NCI-H510A treated with DMSO at 0.1 percent for 48 hours (cell line): ENCODE measurements around the gene CNPY4.
A peak's percentile ranks its signal among the peaks of the same experiment; 100 is the strongest.

Experiments used
- DNase-seq: peaks from one replicate; lab custom pipeline; 2025; lab: John Stamatoyannopoulos, UW

CNPY4 gene

GRCh38 chr7:100091411-100092181 is 27.8 kb upstream of the CNPY4 start:
- no peak for DNase-seq

- no peak for DNase-seq
Measured at GRCh38 chr7:100093054-100093453, 26.4 kb upstream of the CNPY4 start.

- no peak for DNase-seq
Measured at GRCh38 chr7:100093498-100093897, 25.9 kb upstream of the CNPY4 start.

- DNase-seq, result no peak
Measured at GRCh38 chr7:100093925-100094486, 25.4 kb upstream of the CNPY4 start.

- no peak for DNase-seq
Measured at GRCh38 chr7:100095289-100095688, 24.1 kb upstream of the CNPY4 start.

GRCh38 chr7:100095704-100096103 is 23.7 kb upstream of the CNPY4 start:
- no peak for DNase-seq

GRCh38 chr7:100098913-100099312 is 20.5 kb upstream of the CNPY4 start:
- no peak for DNase-seq

GRCh38 chr7:100099452-100099851 is 20.0 kb upstream of the CNPY4 start:
- no peak for DNase-seq

- DNase-seq, result peak; percentile 75
Measured at GRCh38 chr7:100100420-100101015, 18.9 kb upstream of the CNPY4 start.

GRCh38 chr7:100101016-100101862 is 18.2 kb upstream of the CNPY4 start, which contains the start of the genes AP4M1 and MCM7:
AP4M1 (plus strand) TSS chr7:100101643; CDS start chr7:100101715, 72 bp downstream.
MCM7 (minus strand) TSS chr7:100101397; CDS start chr7:100101294, 103 bp downstream.
- DNase-seq, result peak; percentile 91

GRCh38 chr7:100102950-100103840 is 16.2 kb upstream of the CNPY4 start:
- DNase-seq, result no peak

- no peak for DNase-seq
Measured at GRCh38 chr7:100105534-100105933, 13.9 kb upstream of the CNPY4 start.

- no peak for DNase-seq
Measured at GRCh38 chr7:100106633-100107032, 12.8 kb upstream of the CNPY4 start.

GRCh38 chr7:100107125-100107737 is 12.2 kb upstream of the CNPY4 start:
- DNase-seq, result no peak

GRCh38 chr7:100107890-100108289 is 11.5 kb upstream of the CNPY4 start:
- DNase-seq, result no peak

- no peak for DNase-seq
Measured at GRCh38 chr7:100109521-100110163, 9.8 kb upstream of the CNPY4 start.

- DNase-seq, result no peak
Measured at GRCh38 chr7:100111156-100111555, 8.3 kb upstream of the CNPY4 start.

- no peak for DNase-seq
Measured at GRCh38 chr7:100111914-100112313, 7.5 kb upstream of the CNPY4 start.

- DNase-seq, result no peak
Measured at GRCh38 chr7:100115026-100115425, 4.4 kb upstream of the CNPY4 start.

- no peak for DNase-seq
Measured at GRCh38 chr7:100118388-100119071, 904 bp upstream of the CNPY4 start.
